Activated CD8-positive, alpha-beta memory T cell treated with anti-CD3 and anti-CD28 coated beads for 36 hours (primary cell): Measurements from ENCODE around the gene DTL. TPM values are rescaled to one million over a fixed set of nuclear protein-coding genes. Genes with fewer than 3 reads are reported as not detected.
"Not testable (repeated sequence)": the region's sequence is repeated elsewhere in the genome, so short reads cannot be mapped to it uniquely, and the experiment has no call there.

Experiments
- CTCF ChIA-PET: fragments of 350-600 bp; sonication (Branson Sonifier 250); formaldehyde crosslinking; loops from one replicate; lab custom pipeline; 2021; ENCODE audit warnings: antibody characterized with exemption; lab: Charles Lee
- POLR2A ChIA-PET: fragments of 350-600 bp; sonication (Branson Sonifier 250); formaldehyde crosslinking; loops from one replicate; lab custom pipeline; 2021; ENCODE audit warnings: antibody characterized with exemption; lab: Charles Lee
- total RNA-seq, 2 experiments: library from RNA; stranded (reverse); gene quantifications; one replicate each; pipeline ENCODE4 v1.2.3, GENCODE V29; 2021

Gene DTL, protein sequence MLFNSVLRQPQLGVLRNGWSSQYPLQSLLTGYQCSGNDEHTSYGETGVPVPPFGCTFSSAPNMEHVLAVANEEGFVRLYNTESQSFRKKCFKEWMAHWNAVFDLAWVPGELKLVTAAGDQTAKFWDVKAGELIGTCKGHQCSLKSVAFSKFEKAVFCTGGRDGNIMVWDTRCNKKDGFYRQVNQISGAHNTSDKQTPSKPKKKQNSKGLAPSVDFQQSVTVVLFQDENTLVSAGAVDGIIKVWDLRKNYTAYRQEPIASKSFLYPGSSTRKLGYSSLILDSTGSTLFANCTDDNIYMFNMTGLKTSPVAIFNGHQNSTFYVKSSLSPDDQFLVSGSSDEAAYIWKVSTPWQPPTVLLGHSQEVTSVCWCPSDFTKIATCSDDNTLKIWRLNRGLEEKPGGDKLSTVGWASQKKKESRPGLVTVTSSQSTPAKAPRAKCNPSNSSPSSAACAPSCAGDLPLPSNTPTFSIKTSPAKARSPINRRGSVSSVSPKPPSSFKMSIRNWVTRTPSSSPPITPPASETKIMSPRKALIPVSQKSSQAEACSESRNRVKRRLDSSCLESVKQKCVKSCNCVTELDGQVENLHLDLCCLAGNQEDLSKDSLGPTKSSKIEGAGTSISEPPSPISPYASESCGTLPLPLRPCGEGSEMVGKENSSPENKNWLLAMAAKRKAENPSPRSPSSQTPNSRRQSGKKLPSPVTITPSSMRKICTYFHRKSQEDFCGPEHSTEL
- total RNA-seq: 10 to 100 TPM; 89.7 to 95.0 TPM

DNA sequence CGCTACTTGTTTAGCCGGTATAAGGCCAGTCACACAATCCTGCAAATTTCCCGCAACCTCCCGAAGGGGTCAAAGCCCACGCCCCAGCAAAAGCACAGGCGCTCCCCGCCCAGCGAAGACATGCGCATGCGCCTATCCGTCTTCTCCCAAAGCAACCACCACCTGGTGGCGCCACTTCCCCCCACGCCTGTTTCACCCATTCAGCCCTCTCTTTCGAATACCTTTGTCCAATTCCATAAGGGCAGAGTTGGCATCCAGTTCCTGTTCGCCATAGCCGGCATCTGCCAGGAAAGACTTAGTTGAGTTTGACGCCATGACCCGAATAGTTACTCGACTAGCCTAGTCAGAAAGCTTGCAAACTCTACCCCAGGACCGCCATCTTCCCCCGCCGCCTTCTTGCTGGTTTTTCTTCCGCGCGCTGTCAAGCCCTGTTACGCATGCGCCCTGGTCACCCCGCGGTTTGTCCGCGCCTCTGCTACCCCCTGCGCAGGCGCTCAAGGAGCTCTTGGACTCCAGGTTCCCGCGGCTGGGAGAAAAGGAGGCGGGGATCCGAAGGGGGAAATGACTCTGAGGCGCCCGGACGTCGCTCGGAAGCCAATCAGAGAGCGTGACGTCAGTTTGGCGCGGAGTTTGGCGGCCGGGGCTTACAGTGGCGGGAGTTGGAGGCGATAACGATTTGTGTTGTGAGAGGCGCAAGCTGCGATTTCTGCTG, at the start of gene DTL, which contains the start of gene INTS7:
Gene DTL, plus strand, starts transcription at position 626 of the 712 bp plus-strand sequence. CDS start 143 bp downstream, outside the sequence.
Gene INTS7, minus strand, starts transcription at position 435 of the 712 bp plus-strand sequence. Its CDS starts 120 bp downstream, at position 315.
- POLR2A ChIA-PET: interaction anchor here (0.6 to 2.6 kb wide), 8 partner anchors 15 to 896 kb away, joined by 3 to 11 read pairs (median 4); no protein-coding TSS in a partner anchor
- CTCF ChIA-PET: interaction anchor here (0.8 to 4.8 kb wide), 17 partner anchors 9 to 420 kb away, joined by 3 to 29 read pairs (median 4); no protein-coding TSS in a partner anchor

DNA sequence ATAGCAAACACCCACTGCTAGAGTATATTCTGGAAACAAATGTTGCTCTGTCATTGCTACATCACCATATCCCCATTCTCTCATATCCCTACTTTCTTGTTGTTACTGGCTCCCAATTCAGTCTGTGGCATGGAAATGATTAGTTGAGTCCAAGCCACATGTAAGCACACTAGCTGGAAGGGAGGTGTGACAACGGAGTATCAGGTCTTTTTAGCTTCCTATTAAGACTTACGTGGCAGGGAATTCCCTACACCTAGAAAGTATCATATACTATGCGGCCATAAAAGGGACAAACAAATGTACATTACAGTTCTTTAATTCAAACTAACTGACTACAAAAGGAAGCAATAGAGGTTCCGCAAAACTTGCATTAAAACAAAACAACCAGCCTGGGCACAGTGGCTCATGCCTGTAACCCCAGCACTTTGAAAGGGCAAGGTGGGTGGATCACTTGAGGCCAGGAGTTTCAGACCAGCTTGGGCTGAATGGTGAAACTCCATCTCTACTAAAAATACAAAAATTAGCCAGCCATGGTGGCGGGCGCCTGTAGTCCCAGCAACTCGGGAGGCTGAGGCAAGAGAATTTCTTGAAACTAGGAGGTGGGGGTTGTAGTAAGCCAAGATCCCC, 48.8 kb upstream of the DTL start:
- CTCF ChIA-PET: no interaction called here
- POLR2A ChIA-PET: no interaction called here

DNA sequence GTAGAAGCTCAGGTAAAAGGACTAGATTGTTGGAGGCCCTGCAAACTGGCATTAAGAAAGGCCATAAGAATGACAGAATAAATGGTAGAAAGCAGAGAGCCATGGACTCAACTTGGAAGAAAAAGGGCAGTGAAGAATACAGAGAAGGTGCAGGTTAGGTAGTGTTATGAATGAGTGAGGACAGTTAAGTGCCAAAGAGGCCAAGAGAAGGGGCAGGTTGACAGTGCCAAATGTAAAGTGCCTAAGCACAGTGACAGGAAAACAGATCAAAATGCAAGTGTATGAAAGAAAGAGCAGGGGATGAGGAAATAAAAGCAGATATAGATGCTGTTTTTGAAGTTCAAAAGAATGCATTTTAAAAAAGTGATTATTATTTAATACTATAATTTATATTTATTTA, 43.9 kb upstream of the DTL start:
- ChIA-PET POLR2A (no interaction called here), CTCF (no interaction called here)

DNA sequence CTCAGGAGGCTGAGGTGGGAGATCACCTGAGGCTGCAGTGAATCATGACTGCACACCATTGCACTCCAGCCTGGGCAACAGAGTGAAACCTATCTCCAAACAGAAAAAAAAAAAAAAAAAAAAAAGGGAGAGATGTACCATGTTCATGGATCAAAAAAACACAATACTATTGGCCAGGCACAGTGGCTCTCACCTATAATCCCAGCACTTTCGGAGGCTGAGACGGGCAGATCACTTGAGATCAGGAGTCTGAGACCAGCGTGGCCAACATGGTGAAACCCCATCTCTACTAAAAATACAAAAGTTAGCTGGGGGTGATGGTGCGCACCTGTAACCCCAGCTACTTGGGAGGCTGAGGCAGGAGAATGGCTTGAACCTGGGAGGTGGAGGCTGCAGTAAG, 38.1 kb upstream of the DTL start:
- CTCF ChIA-PET, POLR2A ChIA-PET: not testable (repeated sequence)

DNA sequence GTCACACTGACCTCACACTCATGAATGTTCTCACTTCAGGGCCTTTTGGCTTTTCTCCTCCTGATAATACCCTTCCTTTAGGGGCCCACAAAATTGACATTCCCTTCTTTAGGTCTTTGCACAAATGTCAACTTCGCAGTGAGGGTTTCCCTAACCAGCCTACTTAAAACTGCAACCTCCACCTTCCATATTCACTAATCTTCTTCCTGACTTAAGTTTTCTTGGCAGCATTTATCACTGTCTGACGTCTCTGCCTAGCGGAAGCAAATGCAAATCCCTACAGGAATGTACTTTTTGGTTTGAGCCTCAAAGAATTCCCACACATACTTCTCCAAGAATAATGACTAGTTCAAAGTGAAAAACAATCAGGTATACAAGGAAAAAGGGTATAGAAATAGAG, 33.0 kb upstream of the DTL start:
- POLR2A ChIA-PET: no interaction called here

DNA sequence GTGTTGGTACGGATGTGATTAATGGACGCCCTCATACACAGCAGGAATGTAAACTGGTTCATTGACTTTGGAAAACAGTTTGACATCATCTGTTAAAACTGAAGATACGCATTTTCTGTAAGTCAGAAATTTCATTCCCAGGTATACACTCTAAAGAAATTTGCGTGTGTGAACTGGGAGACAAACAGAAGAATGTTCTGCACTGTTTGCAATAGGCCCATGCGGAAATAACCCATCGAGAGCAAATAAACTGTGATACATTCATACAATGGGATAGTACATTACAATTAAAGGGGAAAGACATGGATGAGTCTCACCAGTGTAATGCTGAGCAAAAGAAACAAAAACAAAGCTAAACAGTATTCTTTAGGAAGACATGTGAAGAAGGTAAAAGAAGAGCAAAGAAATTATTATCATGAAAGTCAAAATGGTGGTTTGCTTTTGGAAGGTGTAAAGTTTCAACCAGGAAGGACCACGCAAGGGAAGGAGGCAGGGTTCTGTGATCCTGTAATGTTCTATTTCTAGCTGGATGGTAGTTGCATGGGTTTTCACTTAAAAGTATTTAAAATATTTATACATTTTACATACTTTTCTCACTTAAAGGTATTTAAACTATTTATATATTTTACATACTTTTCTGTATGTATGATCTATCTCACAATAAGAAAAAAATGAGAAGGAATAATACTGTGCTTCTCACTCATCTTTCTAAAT, 30.5 kb upstream of the DTL start:
- CTCF ChIA-PET: no interaction called here
- POLR2A ChIA-PET: no interaction called here

More for the DNA sequence above, 33.0 kb upstream of the DTL start:
- CTCF ChIA-PET: no interaction called here

DNA sequence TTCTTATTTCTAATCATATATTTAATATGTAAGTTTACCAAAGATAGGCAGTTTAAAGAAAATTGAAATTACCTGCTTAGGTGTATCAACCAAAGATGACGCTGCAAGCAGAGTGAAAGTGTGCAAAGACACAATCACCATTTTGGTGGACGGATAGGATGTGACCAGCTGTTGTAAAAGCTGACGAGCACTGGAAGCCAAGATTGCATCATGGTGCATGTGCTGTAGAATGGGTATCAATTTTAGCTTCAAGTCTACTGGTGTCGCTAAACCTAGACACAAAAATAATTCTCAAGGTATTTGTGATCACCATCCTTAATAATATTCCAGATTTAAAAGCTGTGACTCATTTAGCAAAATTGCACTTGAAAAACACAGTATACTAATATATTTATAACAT, 28.4 kb upstream of the DTL start:
- CTCF ChIA-PET: no interaction called here

DNA sequence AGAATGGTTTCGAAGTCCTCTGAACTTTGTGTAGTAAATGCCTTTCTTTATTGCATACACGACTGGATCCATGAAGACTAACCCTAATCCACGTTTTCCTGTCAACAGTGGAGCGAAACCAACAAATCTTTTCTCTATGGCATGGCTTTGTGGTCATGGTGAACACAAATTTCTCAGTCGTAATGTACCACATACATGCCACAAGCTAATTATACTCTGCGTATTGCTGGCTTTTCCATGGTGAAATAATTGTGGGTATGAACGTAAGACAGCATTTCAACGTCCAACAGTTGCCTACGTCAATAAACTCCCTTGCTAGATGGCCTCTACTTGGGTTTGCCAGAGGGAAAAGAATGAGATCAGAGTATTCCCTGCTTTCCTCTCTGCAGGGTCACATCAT, 27.7 kb upstream of the DTL start:
- CTCF ChIA-PET: no interaction called here
- POLR2A ChIA-PET: no interaction called here

More for the DNA sequence above, 28.4 kb upstream of the DTL start:
- POLR2A ChIA-PET: no interaction called here

DNA sequence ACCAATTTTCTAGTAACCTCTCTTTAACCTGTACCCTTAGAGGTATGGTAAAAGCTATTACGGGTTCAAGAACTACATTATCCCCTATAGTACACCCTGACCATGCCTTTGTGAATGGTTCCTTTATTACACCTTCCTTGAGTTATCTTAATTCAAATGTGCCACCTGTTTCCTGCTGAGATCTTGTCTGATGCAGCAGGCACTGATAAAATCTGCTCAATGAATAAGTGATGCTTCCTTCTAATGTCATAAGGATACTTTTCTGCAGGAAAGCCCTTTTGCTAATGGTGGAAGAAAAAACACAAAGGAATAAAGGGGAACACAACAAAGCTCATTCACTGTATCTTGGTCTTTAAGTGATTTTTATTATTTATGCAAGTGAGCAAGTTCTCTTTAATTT, 26.0 kb upstream of the DTL start:
- POLR2A ChIA-PET: no interaction called here
- CTCF ChIA-PET: interaction anchor here (2.0 kb wide), 1 partner anchor 26 kb away, joined by 9 read pairs; the partner anchor contains the start of genes DTL and INTS7

DNA sequence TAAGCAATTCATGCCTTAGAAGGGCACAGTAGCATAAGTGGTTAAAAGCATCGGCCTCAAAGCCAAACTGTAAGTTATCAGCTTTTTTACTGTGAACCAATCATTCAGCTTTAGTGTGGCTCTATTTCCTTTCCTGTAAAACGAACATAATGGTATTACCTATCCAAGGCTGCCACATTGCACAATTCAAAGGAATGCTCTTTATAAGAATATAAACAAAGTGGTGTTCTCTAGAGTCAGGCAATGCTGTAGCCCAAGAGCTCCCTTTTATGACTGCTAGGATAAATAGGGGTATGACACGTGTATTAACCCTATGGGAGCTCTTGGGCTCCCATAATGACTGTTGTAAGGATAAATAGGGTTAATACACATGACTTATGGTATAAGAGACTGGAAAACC, 25.5 kb upstream of the DTL start:
- CTCF ChIA-PET: interaction anchor here (0.8 to 2.0 kb wide), 2 partner anchors 25 to 446 kb away, joined by 3 to 9 read pairs; partner anchors contain the start of genes DTL and INTS7
- POLR2A ChIA-PET: no interaction called here

DNA sequence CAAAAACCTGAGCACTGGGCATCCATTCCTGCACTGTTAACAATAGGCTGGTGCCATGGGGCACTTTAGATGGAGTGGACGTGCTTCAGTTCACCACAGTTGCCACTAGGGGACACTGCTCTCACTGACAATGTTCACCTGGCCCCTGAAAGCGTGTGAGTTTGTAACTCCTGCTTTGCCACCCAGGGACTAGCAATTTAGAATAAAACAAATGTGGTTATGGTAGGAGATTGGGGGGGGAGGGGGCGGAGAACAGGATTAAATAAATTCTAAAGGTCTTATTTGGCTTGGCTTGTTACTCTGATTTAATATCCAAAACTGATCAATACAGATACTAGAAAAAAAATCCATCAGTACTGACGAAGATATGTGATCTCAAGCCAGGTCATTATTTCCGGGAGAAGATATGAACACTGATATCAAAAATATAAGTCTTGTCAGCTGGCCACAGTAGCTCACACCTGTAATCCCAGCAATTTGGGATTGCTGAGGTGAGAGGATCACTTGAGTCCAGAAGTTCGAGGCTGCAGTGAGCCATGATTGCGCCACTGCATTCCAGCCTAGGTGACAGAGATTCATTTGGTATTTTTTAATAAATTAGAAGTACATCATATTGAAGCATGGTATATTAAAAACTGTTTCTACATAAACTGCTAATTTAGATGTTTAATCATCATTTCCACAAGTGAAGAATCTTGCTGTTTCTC, 23.4 kb upstream of the DTL start:
- ChIA-PET CTCF (interaction anchor here (1.5 kb wide), 1 partner anchor 23 kb away, joined by 7 read pairs; the partner anchor contains the start of genes DTL and INTS7), POLR2A (no interaction called here)

DNA sequence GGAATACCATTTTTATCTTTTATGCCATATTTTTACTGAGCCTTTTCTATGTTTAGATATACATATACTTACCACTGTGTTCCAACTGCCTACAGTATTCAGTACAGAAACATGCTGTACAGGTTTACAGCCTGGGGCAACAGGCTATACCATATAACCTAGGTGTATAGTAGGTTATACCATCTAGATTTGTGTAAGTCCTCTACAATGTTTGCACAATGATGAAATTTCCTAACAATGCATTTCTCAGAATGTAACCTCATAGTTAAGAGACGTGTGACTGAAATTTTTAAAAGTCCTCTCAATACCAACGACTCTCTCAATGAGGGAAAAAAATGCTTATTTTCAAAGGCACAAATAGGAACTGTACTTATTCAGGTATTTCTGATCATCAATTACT, 21.9 kb upstream of the DTL start:
- POLR2A ChIA-PET: no interaction called here
- CTCF ChIA-PET: interaction anchor here (1.5 kb wide), 1 partner anchor 22 kb away, joined by 7 read pairs; the partner anchor contains the start of genes DTL and INTS7

DNA sequence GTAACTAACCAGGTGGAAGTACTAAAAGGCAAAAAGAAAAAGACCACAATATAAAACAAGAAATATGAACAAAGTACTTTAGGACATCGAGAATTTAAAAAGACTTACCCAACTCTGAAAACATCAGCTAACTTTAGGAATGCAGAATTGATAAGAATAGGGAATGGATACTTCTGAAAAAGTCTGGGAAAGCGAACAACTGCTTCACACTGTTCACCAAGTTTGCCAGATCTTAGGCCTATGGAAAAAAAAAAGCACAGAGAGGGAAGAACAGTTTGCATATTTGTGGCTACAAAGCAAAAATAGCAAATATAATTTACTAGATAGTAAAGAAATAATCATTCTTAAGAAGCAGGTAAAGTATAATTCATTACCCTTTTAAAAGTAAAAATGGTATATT, 14.6 kb upstream of the DTL start:
- ChIA-PET CTCF (no interaction called here), POLR2A (no interaction called here)

DNA sequence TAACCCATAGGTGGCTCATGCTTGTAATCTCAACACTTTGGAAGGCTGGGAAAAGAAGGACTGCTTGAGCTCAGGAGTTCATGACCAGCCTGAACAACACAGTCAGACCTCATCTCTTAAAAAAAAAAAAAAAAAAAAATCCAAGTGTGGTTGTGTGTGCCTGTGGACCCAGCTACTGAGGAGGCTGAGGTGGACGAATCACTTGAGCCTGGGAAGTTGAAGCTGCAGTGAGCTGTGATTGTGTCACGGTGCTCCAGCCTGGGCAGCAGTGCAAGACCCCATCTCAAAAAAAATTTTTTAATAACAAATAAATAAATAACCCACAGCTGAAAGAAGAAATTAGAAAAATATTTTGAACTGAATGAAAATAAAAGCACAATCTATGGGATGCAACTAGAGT, 14.0 kb upstream of the DTL start:
- CTCF ChIA-PET: interaction anchor here (1.7 kb wide), 1 partner anchor 12 kb away, joined by 6 read pairs; no protein-coding TSS in a partner anchor

DNA sequence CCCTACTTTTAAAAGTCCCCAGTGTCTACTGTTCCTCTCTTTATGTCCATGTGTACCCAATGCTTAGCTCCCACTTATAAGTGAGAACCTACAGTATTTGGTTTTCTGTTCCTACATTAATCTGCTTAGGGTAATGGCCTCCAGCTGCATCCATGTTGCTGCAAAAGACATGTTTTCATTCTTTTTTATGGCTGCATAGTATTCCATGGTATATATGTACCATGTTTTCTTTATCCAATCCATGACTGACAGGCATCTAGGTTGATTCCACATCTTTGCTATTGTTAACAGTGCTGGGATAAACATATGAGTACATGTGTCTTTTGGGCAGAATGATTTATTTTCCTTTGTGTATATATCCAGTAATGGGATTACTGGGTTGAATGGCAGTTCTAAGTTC, 12.6 kb upstream of the DTL start:
- CTCF ChIA-PET: interaction anchor here (1.7 kb wide), 1 partner anchor 10 kb away, joined by 6 read pairs; no protein-coding TSS in a partner anchor

More for the DNA sequence above, 14.0 kb upstream of the DTL start:
- POLR2A ChIA-PET: no interaction called here

DNA sequence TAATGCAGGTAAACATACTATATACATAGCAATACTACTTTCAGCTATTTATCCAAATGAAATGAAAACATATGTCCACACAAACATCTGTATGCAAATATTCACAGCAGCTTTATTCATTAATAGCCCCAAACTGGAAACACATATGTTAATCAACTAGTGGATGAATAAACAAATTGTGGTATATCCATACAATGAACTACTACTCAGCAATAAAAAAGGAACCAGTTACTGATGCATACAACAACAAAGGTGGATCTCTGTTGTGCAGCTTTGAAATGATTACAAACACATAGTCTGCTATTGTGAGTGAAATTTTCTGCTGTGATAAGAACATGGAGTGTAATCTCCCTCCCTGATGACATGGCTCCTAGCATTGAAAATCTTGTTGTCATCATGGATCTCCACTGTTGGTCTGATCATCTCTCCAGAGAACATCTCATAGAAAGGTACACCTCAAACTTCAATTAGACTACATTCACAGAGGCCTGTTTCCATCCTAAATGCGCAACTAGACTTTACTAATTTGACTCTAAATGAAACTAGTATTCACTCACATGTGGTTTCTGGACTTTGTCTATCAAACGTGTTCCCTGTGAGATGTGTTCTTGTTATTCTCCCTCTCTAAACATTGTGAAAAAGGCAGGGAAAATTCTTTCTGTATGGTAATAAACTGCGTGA, 10.9 kb upstream of the DTL start:
- ChIA-PET POLR2A (no interaction called here), CTCF (no interaction called here)

More for the DNA sequence above, 12.6 kb upstream of the DTL start:
- POLR2A ChIA-PET: not testable (repeated sequence)

DNA sequence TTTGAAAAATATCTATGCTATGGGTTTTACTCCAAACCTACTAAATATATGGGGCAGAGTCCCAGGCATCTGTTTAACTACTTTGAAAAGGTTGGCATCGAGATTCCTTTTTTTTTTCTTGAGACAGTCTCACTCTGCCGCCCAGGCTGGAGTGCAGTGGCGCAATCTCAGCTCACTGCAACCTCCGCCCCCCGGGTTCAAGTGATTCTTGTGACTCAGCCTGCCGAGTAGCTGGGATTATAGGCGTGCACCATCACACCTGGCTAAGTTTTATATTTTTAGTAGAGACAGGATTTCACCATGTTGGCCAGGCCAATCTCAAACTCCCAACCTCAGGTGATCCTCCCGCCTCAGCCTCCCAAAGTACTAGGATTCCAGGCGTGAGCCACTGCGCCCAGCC, 7.8 kb upstream of the DTL start:
- POLR2A ChIA-PET, CTCF ChIA-PET: not testable (repeated sequence)
